T-cell (primary cell): Measurements from ENCODE around the gene E2F4. TPM values are rescaled to one million over a fixed set of nuclear protein-coding genes. Genes with fewer than 3 reads are reported as not detected.

ENCODE experiments used
- ATAC-seq, 4 experiments: fragments of 200-7000 bp in 3 of 4; fragments of 150-1000 bp in 1 of 4; cut with Tn5 transposase; replicated peaks in 1 of 4; 1 replicate in 3 of 4; 2 replicates in 1 of 4; pipeline ENCODE4 v1.10.0; 2021; ENCODE audit warnings: moderate library complexity in 3 of 4, mild to moderate bottlenecking in 2 of 4, moderate number of reproducible peaks in 1 of 4
- CTCF ChIA-PET, 2 donors: fragments of 300-600 bp; sonication (Branson Sonifier 250); formaldehyde crosslinking; loops; one replicate each; lab custom pipeline; 2022; ENCODE audit warnings: antibody characterized with exemption in 2 of 2; lab: Charles Lee
- POLR2A ChIA-PET, 2 donors: fragments of 300-600 bp; sonication (Branson Sonifier 250); formaldehyde crosslinking; loops; one replicate each; lab custom pipeline; 2022; ENCODE audit warnings: antibody characterized with exemption in 2 of 2; lab: Charles Lee
- DNase-seq, 35 experiments: peaks; one replicate each; pipeline versions ENCODE4 v3.0.0 to v3.0.0-alpha.2; 2013 to 2023
- H3K27ac ChIP-seq: one replicate; pipeline ENCODE4 v1.5.1; 2013; ENCODE audit warnings: low read length
- H3K27me3 ChIP-seq, 2 experiments: replicated peaks in 1 of 2; 1 replicate in 1 of 2; 2 replicates in 1 of 2; pipeline versions ENCODE4 v1.6.1 to v1.7.0; 2013; ENCODE audit warnings: low read length in 1 of 2, mixed read lengths in 1 of 2; ENCODE audit not compliant: control insufficient read depth in 2 of 2, insufficient read depth in 2 of 2; ENCODE audit errors: extremely low read depth in 1 of 2
- H3K36me3 ChIP-seq, 2 donors: 1 replicate in 1 of 2; 2 replicates in 1 of 2; pipeline versions ENCODE4 v1.6.1 to v1.7.0; 2013; ENCODE audit warnings: low read length in 1 of 2; ENCODE audit not compliant: control insufficient read depth in 2 of 2, insufficient read depth in 1 of 2; ENCODE audit errors: extremely low read depth in 1 of 2
- H3K4me1 ChIP-seq, 2 experiments: 1 replicate in 1 of 2; 2 replicates in 1 of 2; pipeline versions ENCODE4 v1.6.1 to v1.7.0; 2013; ENCODE audit warnings: low read length in 2 of 2, mixed read lengths in 1 of 2; ENCODE audit not compliant: insufficient read depth in 2 of 2, control insufficient read depth in 1 of 2; ENCODE audit errors: extremely low read depth in 1 of 2
- H3K4me3 ChIP-seq, 2 donors: 1 replicate in 1 of 2; 2 replicates in 1 of 2; pipeline versions ENCODE4 v1.5.1 to v1.7.0; 2013; ENCODE audit warnings: mild to moderate bottlenecking in 2 of 2, low read length in 1 of 2, moderate library complexity in 1 of 2; ENCODE audit not compliant: control insufficient read depth in 1 of 2; ENCODE audit errors: extremely low read depth in 1 of 2
- H3K9me3 ChIP-seq: 2 replicates; pipeline ENCODE4 v1.7.0; 2013
- H3K27ac Mint-ChIP-seq, 2 donors: one replicate each; pipeline ENCODE4 v1.8.0; 2020 to 2021; ENCODE audit warnings: mild to moderate bottlenecking in 2 of 2, mixed read lengths in 2 of 2
- H3K27me3 Mint-ChIP-seq, 2 donors: one replicate each; pipeline ENCODE4 v1.8.0; 2021 to 2022; ENCODE audit warnings: mixed read lengths in 2 of 2
- H3K36me3 Mint-ChIP-seq: one replicate; pipeline ENCODE4 v1.8.0; 2021; ENCODE audit warnings: mixed read lengths
- H3K4me1 Mint-ChIP-seq, 3 donors: one replicate each; pipeline ENCODE4 v1.8.0; 2020 to 2022; ENCODE audit warnings: mixed read lengths in 3 of 3, mild to moderate bottlenecking in 1 of 3
- H3K4me3 Mint-ChIP-seq, 3 donors: one replicate each; pipeline ENCODE4 v1.8.0; 2020 to 2022; ENCODE audit warnings: mild to moderate bottlenecking in 3 of 3, mixed read lengths in 3 of 3, moderate library complexity in 3 of 3
- H3K9me3 Mint-ChIP-seq, 3 donors: one replicate each; pipeline ENCODE4 v1.8.0; 2020 to 2022; ENCODE audit warnings: mixed read lengths in 3 of 3
- WGBS: methylation state at CpG from one replicate; pipeline ENCODE4 v1.1.5; 2013; ENCODE audit warnings: missing lambda C conversion rate; ENCODE audit not compliant: insufficient coverage; 5-methylcytosine and 5-hydroxymethylcytosine counted together
- total RNA-seq, 35 experiments: library from RNA in 6 of 35; stranded (reverse) in 6 of 35; fragments of 120-200 nt in 1 of 35; gene quantifications; one replicate each; pipeline versions ENCODE4 v1.2.1 to v1.2.4 and lab custom pipeline; 2013 to 2026

E2F4 gene
- total RNA-seq, 5 donors from 2014 or later (not counting 1 experiment from before 2014, with no cell fraction given): 59.4 to 97.1 (median 83.1) TPM

GRCh38 chr16:67166598-67167168, 25.3 kb upstream of the E2F4 start:
- no peak for ATAC-seq
- H3K27ac ChIP-seq: no peak overlapping the region
- Mint-ChIP-seq H3K27ac (no peak overlapping the region), H3K9me3 (no peaks in the 10 kb centered on the region), H3K36me3 (no peaks in the 10 kb centered on the region), H3K27me3 (peaks cover 48 to 71% of the 10 kb centered on the region in 2 donors), H3K4me3 (peak overlapping the region in 1 of 3 donors; percentile 31), H3K4me1 (peaks cover 19 to 53% (median 26%) of the 10 kb centered on the region in 3 donors)
- ChIA-PET CTCF (interaction anchor here in 1 of 2 donors (0.6 kb wide), 1 partner anchor 50 kb away, joined by 4 read pairs; no protein-coding TSS in a partner anchor), POLR2A (no interaction called here)
- H3K27me3 ChIP-seq: peaks cover 14 to 95% of the 10 kb centered on the region in 2 experiments
- H3K9me3 ChIP-seq: no peaks in the 10 kb centered on the region
- H3K36me3 ChIP-seq: no peaks in the 10 kb centered on the region
- H3K4me1 ChIP-seq: peaks cover 15 to 64% of the 10 kb centered on the region in 2 experiments
- WGBS: 91% methylated on average over 2 of the region's 5 CpGs
- DNase-seq: no peak
- H3K4me3 ChIP-seq: no peak overlapping the region

GRCh38 chr16:67167588-67167987, 24.4 kb upstream of the E2F4 start:
- no peak overlapping the region for H3K27ac Mint-ChIP-seq
- DNase-seq (no peak), ATAC-seq (no peak)
- Histone ChIP-seq H3K4me3 (no peak overlapping the region), H3K27ac (no peak overlapping the region), H3K36me3 (no peaks in the 10 kb centered on the region), H3K4me1 (peaks cover 10 to 57% of the 10 kb centered on the region in 2 experiments), H3K27me3 (peaks cover 9 to 95% of the 10 kb centered on the region in 2 experiments), H3K9me3 (no peaks in the 10 kb centered on the region)
- POLR2A ChIA-PET: no interaction called here
- peaks cover 43 to 74% of the 10 kb centered on the region in 2 donors for H3K27me3 Mint-ChIP-seq
- H3K9me3 Mint-ChIP-seq: no peaks in the 10 kb centered on the region
- CTCF ChIA-PET: interaction anchor here in 1 of 2 donors (0.6 kb wide), 1 partner anchor 10 kb away, joined by 3 read pairs; no protein-coding TSS in a partner anchor
- no peak overlapping the region for H3K4me3 Mint-ChIP-seq
- no peaks in the 10 kb centered on the region for H3K36me3 Mint-ChIP-seq
- WGBS: 95% methylated on average over 6 of the region's 7 CpGs
- peaks cover 19 to 50% (median 20%) of the 10 kb centered on the region in 3 donors for H3K4me1 Mint-ChIP-seq

GRCh38 chr16:67169011-67169451, 22.9 kb upstream of the E2F4 start:
- WGBS: 50% methylated on average over 8 of the region's 9 CpGs
- ChIA-PET CTCF (interaction anchor here (0.7 kb wide), 2 partner anchors 8 to 41 kb away, joined by 3 read pairs; no protein-coding TSS in a partner anchor), POLR2A (no interaction called here)
- Mint-ChIP-seq H3K27me3 (peaks cover 52 to 81% of the 10 kb centered on the region in 2 donors), H3K36me3 (no peaks in the 10 kb centered on the region), H3K27ac (no peak overlapping the region), H3K4me3 (no peak overlapping the region), H3K9me3 (no peaks in the 10 kb centered on the region), H3K4me1 (peaks cover 29 to 54% (median 30%) of the 10 kb centered on the region in 3 donors)
- Histone ChIP-seq H3K27me3 (peaks cover 12 to 96% of the 10 kb centered on the region in 2 experiments), H3K9me3 (no peaks in the 10 kb centered on the region), H3K36me3 (no peaks in the 10 kb centered on the region), H3K4me1 (peaks cover 6 to 56% of the 10 kb centered on the region in 2 experiments), H3K4me3 (no peak overlapping the region), H3K27ac (no peak overlapping the region)
- no peak for ATAC-seq
- no peak for DNase-seq

GRCh38 chr16:67169642-67170167, 22.2 kb upstream of the E2F4 start:
- DNase-seq (peak in 4 of 35 experiments; percentile 38 to 56 (median 40)), ATAC-seq (no peak)
- no peak overlapping the region for H3K27ac ChIP-seq
- Mint-ChIP-seq H3K36me3 (no peaks in the 10 kb centered on the region), H3K4me3 (peak overlapping the region; percentile 41 to 75 (median 57)), H3K4me1 (peaks cover 26 to 52% (median 31%) of the 10 kb centered on the region in 3 donors), H3K27ac (no peak overlapping the region), H3K27me3 (peaks cover 52 to 77% of the 10 kb centered on the region in 2 donors), H3K9me3 (no peaks in the 10 kb centered on the region)
- peaks cover 3 to 56% of the 10 kb centered on the region in 2 experiments for H3K4me1 ChIP-seq
- H3K36me3 ChIP-seq: no peaks in the 10 kb centered on the region
- WGBS: 11% methylated on average over 18 of the region's 24 CpGs
- POLR2A ChIA-PET: no interaction called here
- H3K9me3 ChIP-seq: no peaks in the 10 kb centered on the region
- H3K4me3 ChIP-seq: peak overlapping the region; percentile 23 to 24
- peaks cover 12 to 96% of the 10 kb centered on the region in 2 experiments for H3K27me3 ChIP-seq
- CTCF ChIA-PET: interaction anchor here in 1 of 2 donors (0.6 kb wide), 1 partner anchor 226 kb away, joined by 3 read pairs; no protein-coding TSS in a partner anchor

- H3K27ac ChIP-seq: no peak within 1 kb of the TSS
- Mint-ChIP-seq H3K4me1 (peaks cover 24 to 51% (median 25%) of the 10 kb centered on the region in 3 donors), H3K4me3 (peak within 1 kb of the TSS; percentile 41 to 75 (median 57)), H3K36me3 (no peaks in the 10 kb centered on the region), H3K9me3 (no peaks in the 10 kb centered on the region), H3K27ac (peak within 1 kb of the TSS in 1 of 2 donors; percentile 48), H3K27me3 (peaks cover 52 to 73% of the 10 kb centered on the region in 2 donors)
- peaks cover 3 to 55% of the 10 kb centered on the region in 2 experiments for H3K4me1 ChIP-seq
- POLR2A ChIA-PET: no interaction called here
- H3K27me3 ChIP-seq: peaks cover 17 to 96% of the 10 kb centered on the region in 2 experiments
- ATAC-seq: no peak
- H3K4me3 ChIP-seq: peak within 1 kb of the TSS; percentile 23 to 24
- DNase-seq: no peak
- WGBS: 6% methylated on average over 27 of the region's 50 CpGs
- H3K9me3 ChIP-seq: no peaks in the 10 kb centered on the region
- CTCF ChIA-PET: interaction anchor here in 1 of 2 donors (0.6 kb wide), 1 partner anchor 226 kb away, joined by 3 read pairs; no protein-coding TSS in a partner anchor
- no peaks in the 10 kb centered on the region for H3K36me3 ChIP-seq
These were observed 21.6 kb upstream of the E2F4 start, which contains the start of gene NOL3 for GRCh38 chr16:67170168-67170948. NOL3 (plus strand) TSS chr16:67170538.
